Measurements from ENCODE around the gene COL13A1.
A peak's percentile ranks its signal among the peaks of the same experiment; 100 is the strongest.

Gene COL13A1

DNA sequence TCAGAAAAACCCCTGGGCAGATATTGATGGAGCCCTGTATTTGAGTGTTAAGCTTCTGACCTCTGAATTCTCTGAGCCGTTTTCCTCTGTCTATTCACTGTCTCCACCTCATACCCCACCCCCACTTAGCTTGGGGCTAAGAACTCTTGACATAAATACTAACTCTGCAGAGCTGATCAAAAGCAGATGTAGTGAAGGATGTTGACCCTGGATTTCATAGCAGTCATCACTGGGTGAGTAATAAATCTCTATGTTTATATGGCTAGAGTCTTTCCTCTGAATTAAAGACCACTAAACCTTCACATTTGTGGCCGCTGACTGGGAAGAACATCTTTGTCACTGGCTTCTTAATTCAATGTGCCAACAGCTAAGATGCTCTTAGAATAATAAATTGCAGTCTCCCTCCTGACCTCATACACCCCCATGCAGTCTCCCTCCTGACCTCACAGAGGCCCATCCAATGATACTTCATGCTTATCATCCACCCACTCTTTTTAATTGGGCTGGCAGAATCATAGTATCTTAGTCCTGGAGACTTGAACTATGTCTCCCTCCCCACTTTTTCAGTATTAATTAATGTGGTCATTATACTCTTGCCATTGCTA is 172.9 kb downstream of the COL13A1 start:
- DNase-seq: no peak

DNA sequence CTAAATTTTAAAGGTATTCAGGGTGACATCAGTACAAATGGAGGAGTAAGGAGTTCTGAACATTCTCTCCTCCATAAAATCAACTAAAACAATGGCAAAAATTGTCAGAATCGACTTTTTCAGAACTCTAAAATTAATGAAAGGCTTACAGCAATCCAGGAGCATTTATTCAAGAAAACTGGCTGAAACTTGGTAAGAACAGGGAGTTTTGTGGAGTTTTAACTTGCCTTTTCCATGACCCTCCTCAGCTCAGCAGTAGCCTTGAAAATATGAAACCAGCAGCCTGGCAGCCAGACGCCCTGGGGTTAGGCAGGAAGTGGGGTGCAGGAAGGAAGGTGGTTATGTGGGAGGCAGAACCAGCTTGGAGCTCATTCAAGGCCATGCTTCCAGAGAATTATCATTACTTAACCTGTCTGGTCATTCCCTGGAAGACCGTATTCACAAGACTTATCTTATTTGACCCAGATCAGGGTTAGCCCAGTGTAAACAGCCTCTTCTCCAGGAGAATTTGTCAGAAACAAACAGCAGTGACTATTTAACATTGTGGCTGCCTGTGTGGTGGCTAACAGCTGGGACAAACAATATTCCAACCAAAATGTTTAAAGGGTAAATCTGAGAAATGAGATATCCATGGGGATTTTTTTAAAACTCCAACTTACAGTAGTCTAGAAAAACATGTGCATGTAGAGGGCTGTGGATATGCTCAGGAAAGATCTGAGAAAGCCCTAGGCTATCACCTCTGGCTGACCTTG is 175.3 kb downstream of the COL13A1 start:
- no peak for DNase-seq

DNA sequence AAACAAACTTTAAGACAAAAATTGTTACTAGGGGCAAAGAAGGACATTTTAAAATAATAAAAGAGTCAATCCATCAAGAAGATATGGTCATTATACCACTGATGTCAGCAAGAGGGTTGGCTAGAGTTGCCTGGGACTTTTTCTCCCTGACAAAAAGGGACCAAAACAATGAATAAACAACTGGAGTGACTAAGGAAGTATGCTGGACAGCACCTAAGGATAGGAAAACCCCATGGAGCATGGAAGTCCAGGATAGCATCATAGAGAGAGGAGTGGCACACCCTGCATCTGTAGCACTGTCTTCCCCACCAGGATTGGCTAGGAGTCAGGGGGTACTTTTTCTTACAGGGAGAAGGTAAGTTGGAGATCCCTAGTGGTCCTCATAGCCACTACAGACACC is 177.5 kb downstream of the COL13A1 start:
- no peak for DNase-seq

DNA sequence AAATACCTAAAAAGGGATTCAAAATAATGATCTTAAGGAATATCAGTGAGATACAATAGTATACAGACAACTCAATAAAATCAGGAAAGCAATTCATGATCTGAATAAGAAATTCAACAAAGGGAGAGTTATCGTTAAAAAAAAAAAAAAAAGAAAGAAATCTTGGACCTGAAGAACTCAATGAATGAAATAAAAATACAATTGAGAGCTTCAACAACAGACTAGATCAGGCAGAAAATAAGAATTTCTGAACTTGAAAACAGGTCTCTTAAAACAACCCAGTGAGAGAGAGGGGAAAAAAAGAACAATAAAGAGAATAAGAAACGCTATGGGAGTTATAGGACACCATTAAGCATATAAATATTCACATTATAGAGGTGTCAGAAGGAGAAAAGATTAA is 179.0 kb downstream of the COL13A1 start:
- DNase-seq: no peak

DNA sequence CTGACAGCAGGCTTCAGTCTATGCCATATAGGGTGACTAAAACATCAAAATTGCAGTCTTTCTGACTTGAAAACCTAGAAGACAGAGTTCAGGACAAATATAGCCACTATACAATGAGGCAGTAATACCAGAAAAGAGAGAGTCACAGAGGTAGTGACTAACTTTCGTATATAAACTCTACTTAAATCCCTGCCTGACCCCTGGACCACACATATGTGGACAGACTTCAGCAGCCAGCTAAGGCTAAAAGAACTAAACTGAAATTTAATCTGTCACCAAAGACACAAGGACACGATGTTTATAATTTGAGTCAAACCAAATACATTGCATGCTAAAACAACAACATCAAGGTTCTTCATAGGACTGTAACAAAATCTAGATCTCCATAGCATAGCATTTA is 186.4 kb downstream of the COL13A1 start:
- DNase-seq: no peak

DNA sequence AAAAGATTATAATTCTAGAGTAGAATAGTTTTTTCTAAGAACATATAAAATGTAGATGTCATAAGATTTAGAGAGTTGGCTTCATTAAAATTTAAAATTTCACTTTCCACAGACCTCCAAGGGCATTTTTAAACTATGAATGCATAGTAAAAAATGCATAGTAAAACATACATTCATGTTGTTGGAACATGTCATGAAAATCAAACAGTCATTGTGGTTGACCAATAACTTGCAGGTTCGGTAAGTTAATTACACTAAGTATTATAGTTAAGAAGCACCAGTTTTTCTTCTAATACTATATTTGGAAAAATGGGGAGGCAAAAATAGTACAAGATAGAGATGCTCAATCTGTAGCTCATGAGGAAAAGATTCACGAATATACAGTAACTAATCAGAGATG is 189.4 kb downstream of the COL13A1 start:
- DNase-seq: no peak

DNA sequence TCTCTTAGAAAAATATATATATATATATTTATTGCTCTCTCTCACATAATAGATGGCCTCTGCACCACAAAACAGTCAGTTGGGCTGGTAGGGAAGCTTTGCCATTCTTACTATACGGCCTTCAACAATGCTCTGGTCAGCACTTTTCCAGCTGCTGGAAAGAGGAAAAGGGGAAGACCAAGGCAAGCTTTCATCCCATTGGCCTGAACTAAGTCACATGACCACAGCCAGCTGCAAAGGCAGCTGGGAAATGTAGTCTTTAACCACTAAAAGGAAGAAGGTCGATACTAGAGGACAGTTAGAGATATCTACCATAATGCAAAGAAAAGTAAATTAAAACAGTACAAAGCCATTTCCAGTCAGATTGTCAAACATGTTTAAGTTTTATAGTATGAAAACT is 192.6 kb downstream of the COL13A1 start:
- no peak for DNase-seq

DNA sequence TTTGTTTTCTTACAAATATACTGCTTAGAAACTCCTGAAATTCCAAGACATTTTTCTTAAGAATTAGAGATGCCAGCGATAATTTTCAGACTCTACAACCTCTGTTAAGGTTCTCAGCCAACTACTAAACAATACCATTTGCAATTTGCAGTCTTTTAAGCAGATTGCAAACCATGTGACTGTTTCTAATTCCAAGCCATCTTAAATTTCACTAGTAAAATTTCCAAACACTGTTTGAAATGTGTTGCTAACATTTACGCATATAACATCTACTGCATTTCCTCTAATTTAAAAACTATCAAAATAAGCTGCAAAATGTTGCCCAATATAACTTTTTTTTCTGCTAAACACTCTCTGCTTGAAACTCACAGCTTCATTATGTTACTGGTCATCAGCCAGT is 194.9 kb downstream of the COL13A1 start:
- DNase-seq: no peak

DNA sequence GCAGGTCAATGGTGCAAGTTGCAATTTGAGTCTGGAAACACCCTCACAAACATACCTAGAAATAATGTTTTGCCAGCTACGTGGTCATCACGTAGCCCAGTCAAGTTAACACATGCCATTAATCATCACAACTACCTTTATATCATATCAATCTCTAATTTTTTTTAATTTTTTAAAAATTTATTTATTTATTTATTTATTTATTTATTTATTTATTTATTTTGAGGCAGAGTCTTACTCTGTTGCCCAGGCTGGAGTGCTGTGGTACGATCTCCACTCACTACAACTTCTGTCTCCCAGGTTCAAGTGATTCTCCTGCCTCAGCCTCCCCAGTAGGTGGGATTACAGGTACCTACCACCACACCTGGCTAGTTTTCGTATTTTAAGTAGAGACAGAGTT is 198.6 kb downstream of the COL13A1 start:
- DNase-seq: no peak

DNA sequence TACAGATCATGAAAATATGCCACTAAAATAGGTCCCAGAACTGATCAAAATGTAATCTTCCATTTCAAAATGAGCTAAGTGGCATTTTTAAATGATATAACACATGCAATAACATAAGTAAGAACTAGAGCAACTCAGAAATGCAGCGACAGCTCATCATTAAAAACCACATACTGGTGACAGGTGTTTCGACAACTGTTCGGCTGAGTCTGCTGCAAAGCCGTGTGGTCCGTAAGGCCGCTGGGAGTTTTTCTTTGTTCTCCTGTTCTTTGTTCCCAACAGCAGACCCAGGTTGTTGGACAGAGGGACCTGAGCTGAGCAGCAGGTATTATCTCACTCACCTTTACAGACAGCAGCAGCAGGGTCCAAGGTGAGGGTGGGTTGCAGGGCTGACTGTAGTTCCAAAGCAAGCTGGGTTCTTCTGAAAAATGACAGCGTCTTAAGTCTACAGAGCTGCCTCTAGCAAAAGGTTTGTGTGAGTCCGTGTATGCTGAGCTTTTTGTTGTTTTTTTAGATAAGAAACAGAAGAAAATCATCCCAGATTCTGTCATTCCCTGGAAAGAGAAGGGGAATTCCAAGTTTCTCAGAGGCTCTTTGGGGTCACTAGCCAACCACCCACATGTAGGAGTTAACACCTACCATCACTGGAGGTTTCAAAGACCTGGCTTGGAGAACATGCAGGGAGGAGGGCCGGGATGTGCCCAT is 205.6 kb downstream of the COL13A1 start:
- peak; percentile 1 for DNase-seq

Measured in retina (tissue), 1 donor.